ENCODE data around the gene HECTD1.
"Not testable (repeated sequence)": the region's sequence is repeated elsewhere in the genome, so short reads cannot be mapped to it uniquely, and the experiment has no call there.

HECTD1 gene

DNA sequence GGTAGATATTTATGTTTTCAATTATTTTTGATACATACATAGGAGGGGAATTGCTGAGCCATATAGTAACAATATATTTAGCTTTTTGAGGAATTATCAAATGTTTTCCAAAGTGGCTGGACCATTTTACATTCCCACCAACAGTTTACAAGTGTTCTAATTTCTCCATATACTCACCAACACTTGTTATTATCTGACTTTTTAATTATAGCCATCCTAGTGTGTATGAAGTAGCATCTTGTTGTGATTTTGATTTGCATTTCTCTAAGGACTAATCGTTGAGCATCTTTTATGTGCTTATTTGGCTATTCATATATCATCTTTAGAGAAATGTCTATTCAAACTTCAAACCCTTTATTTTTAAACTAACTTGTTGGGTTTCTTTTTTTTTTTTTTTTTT, 17.2 kb upstream of the HECTD1 start:
- DNase-seq, result no peak

DNA sequence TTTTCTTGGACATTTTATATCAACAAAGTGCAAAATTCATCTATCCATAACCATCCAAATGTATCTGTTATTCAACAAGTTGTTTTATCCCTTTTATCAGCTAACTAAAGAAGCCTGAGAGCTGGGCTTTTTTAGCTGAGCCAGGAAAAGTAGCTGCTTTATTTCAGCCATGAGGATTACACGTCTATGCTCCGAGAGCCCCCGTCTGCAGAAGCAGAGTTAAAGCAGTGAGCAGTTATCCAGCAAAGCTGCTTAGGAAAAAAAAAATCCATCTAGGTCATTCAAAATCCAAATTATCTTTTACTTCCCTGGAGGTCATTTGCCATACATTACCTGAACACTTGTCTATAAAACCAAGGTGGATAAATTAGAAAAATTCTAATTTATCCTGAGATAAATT, 15.7 kb upstream of the HECTD1 start:
- no peak for DNase-seq

DNA sequence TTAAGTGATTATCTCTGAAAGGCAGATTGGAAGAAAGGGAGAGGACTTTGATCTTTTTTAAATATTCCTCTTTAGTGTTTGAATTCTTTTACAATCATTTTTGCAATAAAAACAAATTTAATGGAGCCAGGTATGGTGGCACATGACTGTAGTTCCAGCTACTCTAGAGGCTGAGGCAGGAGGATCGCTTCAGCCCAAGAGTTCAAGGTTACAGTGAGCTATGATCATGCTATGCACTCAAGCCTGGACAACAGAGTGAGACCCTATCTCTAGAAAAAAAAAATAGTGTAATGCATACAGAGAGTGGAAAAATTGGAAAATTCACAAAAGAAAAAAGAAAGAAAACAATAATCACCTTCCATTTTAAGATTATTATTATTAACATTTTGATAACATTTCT, 15.2 kb upstream of the HECTD1 start:
- DNase-seq, result no peak

DNA sequence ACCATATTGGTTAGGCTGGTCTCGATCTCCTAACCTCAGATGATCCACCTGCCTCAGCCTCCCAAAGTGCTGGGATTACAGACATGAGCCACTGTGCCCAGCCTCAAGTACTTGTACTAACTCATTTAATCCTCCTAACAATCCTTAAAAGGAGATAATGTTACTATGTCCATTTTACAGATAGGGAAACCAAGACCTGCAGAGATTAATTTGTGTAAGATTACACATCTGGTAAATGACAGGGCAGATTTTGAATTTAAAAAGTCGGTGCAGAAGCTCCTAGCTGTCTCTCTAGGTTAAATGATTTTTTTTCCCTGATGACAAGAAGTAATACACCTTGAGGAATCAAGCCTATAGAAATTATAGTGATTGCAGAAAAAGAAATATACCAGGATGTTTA, 13.7 kb upstream of the HECTD1 start:
- DNase-seq, result no peak

DNA sequence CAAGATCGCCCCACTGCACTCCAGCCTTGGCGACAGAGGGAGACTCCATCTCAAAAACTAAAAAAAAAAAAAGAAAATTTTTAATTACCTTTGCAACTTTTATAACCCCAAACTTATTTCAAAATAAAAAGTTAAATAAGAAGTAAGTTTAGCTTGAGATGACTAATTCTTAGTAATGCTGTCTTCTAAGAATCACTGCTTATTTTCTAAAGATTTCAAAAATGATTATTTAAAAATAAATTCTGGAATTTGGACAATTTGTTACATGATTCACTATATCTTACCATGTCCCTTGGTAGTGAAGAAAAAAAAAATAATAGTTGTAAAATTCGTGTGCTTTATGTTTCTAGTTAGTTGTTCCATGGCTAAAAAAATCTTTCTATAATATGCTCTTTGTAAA, 11.6 kb upstream of the HECTD1 start:
- DNase-seq, result no peak

DNA sequence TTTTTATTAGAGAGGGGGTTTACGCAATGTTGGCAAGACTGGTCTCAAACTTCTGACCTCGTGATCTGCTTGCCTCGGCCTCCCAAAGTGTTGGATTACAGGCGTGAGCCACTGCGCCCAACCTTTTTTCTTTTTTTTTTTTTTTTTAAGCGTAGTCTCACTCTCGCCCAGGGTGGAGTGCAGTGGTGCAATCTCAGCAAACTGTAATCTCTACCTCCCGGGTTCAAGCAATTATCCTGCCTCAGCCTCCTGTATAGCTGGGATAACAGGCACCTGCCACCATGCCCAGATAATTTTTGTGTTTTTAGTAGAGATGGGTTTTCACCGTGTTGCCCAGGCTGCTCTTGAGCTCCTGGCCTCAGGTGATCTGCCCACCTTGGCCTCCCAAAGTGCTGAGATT, 8.8 kb upstream of the HECTD1 start:
- DNase-seq, result no peak

DNA sequence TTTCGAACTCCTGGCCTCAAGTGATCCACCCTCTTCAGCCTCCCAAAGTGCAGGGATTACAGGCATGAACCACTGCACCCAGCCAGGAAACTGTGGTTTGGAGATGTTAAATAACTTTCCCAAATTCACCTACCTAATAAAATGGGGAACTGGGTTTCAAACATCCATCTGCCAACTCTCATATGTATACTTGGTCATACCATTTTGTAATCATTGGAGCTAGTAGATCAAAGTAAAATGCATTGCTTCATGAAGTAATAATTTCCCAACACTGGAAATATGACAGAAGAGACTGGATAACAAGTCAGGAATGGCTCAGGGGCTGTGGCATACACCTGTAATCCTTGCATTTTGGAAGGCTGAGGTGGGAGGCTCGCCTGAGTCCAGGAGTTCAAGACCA, 5.3 kb upstream of the HECTD1 start:
- no peak for DNase-seq

DNA sequence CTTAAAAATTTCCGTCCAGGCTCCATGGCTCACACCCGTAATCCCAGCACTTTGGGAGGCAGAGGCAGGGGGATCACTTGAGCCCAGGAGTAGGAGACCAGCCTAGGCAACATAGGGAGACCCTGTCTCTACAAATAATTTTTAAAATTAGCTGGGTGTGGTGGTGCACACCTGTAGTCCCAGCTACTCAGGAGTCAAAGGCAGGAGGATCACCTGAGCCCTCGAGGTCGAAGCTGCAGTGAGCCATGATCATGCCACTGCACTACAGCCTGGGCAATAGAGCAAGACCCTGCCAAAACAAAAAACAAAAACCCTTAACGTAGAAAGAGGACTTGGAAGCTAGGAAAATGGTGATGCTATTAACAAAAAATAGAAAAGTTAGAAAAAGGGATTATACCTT, 2.0 kb upstream of the HECTD1 start:
- DNase-seq, result no peak

DNA sequence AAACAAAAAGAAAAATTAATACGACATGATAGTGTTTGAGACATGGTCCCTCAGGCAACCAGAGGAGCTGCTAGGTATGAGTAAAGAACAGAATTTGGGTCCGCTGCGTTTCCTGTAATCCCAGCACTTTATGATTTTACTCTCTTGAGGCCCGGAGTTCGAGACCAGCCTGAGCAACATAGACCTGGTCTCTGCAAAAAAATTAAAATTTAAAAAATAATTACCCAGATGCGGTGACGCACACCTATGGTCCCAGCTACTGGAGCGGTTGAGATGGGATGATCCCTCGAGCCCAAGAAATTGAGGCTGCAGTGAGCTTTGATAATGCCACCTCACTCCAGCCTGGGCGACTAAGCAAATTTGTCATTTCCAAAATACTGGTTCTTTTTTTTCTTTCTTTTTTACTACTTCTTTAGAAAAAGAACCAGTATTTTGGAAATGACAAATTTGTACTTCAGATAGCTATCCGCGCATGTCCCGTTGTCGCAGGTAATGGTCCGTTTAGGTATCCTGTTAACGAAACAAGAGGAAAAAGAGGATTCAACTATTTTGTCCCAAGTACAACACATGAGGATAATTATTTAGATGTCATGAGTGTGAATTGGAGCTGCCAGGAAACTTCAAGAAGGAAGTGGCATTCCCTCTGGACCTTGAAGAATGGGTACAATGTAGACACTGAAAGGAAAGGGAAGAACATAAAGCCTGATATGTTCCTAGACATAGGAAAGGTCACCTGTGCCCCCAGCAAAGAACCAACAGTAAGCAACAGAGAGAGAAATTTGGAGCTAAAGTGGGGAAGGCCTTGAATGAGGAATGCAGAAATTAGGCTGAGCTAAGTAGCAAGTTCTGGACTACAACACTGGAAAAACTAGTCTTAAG, 1.2 kb upstream of the HECTD1 start:
- no peak for DNase-seq

DNA sequence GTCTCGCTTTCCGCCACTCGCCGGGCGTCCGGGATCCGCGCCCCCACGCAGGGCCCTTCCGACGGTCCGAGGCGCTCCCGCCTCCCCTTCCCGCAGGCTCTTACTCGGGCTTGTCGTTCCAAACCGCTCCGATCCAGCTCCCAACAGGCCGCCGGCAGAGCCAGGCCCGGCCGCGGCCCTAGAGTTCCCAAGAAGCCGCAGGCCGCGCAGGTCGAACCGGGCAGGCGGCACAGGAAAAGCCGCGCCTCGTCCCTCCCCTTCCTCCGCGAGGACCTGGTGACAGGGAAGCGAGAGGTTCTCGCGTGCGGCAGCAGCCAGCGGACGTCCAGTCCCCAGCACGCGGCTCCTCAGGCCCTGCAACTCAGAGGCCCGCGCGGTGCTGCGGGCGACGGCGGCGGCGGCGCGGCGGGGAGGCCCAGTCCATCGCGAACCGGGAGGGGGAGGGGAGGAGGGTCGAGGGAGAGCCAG, 272 bp downstream of the HECTD1 start:
- DNase-seq, result no peak

DNA sequence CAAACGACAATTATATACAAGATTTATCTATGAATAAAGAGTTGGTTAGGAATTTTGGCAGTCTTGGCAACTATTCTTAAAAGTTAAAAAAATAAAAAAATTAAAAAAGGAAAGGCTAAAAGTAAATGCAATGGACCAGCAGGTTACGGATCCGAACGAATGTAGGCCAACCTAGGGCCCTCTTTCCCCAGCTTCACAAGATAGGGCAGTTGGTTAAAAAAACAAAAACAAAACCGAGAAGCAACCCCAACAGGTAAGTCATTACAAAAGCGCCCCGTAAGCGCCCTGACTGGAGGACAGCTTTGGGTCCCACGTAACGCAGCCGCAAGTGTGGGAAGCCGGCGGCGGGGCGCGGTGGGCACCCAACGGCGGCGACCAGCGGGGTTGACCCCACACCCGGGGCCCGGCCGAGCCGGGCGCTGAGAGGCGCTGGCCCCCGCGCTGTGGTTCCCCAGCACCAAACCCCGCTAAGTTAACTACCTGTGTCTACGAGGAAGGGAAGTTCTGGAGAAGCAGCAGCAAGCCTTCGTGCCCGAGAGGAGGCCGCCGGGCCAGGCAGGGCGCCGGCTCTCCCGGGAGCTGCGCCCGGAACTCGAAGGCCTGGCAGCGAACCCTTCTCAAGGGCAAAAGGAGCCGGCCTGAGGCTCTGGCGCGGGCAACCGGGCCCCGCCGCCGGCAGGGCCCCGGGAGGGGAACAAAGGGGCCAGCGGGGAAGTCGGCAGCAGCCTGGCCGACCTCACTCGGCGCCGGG, 882 bp downstream of the HECTD1 start:
- DNase-seq, result peak; percentile 28

DNA sequence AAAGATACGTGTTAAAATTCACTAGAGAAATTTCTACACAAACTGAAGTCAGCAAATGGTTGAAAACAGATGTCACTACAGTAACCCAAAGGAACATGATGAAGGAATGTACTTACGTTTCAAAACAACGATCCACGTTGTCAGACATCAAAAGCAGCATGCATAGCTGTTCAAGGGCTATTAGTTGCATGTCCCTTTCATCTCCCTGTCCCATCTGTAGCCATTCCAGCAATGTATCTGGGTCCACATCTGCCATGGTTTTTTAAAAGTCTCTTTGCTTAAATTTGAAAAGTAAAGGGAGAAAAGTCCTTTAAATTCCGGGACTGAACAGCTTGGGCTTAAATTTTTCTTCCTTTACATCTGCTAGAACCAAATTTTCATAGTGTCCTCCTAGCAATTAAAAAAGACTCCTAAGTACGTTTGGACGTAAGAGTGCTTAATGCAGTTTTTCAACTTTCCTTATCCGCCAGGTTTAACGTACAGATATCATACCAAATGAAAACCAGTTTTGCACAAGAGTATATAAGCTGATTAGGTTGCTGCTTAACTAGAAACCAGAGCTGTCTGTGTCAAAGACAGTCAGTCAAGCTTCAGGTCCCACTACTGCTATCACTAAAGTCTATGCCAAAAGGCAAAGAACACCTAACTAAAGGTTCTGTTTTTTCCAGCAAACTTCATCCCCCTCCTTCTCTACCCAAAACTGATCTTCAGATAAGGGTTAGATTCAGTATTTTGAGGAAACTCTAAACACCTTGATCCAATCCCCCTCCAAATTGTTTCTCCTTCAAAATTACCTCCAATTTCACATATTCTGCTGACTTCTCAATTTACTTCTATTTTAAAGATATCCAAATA, 1.7 kb downstream of the HECTD1 start:
- no peak for DNase-seq

DNA sequence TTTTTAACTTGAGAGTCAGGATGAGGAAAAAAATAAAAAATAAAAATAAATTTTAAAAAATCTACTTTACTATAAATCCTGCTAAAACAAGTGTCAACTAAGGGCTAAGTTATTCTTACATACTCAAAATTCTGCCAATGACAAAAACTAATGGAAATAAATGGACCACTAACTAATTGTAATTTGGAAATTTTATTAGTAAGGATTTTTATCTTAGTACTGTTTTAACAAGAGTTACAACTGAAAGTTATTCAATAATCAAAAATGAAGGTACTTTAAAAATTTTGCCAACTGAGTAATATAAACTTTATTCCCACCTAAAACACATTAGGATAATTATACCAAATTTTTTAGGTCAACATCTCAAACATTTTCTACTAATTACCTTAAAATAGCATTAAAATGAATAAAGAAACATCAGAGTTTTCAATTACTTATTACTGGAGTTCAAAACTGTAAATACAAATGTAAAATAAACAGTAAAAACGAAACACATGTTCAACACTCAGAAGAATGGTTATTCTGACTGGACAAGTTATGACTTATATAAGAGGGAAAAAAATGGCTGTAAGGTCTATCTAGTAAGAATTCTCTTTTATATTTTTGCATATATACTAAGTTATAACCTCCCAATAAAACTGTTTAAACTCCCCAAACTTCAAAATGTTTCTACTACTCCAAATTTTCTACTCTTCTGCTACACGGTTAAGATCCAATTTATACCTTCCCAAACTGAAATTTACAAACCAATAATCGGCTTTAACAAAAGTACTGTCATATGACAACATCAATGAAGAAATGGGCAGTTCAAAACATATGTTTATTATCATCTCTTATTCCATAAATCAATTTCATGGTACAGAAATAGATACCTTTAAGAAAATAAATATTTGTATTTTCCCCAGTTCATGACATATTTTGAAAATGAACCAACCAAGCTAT, 2.7 kb downstream of the HECTD1 start:
- DNase-seq, result no peak

DNA sequence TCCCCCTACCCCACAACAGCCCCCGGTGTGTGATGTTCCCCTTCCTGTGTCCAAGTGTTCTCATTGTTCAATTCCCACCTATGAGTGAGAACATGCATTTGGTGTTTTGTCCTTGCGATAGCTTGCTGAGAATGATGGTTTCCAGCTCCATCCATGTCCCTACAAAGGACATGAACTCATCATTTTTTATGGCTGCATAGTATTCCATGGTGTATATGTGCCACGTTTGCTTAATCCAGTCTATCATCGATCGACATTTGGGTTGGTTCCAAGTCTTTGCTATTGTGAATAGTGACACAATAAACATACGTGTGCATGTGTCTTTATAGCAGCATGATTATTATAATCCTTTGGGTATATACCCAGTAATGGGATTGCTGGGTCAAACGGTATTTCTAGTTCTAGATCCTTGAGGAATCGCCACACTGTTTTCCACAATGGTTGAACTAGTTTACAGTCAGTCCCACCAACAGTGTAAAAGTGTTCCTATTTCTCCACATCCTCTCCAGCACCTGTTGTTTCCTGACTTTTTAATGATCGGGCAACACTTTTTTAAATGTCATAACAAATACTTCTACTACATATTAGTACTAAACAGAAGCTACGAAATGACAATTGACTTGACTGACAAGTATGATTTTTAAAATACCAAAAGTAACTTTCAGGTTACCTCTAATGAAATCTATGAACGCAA, 3.5 kb downstream of the HECTD1 start:
- DNase-seq, result not testable (repeated sequence)

DNA sequence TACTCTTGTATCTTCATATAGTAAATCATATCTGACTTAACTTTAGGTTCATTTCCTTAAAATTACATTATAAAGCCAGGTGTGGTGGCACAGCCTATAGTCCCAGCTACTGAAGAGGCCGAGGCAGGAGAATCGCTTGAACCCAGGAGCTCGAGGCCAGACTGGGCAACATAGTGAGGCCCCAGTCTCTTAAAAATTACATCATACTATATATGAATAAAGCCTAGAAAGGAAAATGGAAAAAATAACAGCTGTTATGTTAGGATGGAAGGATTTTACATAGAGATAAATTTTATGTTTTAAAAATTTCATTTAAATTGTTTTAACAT, 4.2 kb downstream of the HECTD1 start:
- no peak for DNase-seq

DNA sequence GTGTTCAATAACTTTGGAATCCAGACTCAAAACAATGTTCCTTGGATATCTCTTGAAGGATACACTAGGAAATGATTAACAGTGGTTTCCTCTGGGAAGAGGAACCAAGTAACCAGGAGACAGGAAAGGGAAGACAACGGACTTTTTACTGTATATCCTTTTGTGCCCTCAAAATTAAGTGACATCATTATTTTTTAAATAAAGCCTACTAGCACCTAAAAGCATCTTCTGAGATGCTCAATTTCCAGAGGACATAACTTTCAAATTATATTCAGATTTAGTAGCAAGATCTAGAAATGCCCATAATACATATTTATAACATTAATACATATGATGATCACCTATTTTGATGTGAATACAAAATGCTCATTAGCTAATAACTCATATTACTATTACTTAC, 6.5 kb downstream of the HECTD1 start:
- no peak for DNase-seq

DNA sequence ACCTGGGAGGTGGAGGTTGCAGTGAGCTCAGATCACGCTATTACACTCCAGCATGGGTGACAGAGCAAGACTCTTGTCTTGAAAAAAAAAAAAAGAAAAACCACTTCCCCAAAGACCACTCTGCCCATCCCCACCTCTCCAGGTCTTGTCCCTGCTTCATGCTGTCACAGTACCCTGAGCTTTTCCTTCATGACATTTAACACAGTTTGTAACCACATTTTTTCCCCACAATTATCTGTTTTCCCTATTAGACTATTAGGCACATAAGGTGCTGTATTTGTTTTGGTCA, 6.9 kb downstream of the HECTD1 start:
- DNase-seq, result no peak

DNA sequence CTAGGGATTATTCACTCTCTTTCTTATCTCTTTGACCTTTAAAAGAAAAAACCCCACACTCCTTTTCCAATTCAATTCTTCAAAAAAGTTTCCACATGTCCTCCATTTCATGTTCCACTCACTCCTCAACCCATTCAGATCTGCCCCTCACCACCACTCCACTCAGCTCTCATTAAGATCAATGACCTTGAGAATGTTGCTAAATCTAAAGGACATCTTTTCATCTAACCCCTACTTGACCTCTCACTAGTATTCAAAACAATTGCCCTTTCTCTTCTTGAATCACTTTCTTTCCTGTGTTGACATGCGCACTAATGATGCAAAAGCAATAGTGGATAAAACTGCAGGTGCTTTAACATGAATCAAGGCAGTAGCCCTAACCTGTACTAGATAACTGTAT, 9.9 kb downstream of the HECTD1 start:
- no peak for DNase-seq

DNA sequence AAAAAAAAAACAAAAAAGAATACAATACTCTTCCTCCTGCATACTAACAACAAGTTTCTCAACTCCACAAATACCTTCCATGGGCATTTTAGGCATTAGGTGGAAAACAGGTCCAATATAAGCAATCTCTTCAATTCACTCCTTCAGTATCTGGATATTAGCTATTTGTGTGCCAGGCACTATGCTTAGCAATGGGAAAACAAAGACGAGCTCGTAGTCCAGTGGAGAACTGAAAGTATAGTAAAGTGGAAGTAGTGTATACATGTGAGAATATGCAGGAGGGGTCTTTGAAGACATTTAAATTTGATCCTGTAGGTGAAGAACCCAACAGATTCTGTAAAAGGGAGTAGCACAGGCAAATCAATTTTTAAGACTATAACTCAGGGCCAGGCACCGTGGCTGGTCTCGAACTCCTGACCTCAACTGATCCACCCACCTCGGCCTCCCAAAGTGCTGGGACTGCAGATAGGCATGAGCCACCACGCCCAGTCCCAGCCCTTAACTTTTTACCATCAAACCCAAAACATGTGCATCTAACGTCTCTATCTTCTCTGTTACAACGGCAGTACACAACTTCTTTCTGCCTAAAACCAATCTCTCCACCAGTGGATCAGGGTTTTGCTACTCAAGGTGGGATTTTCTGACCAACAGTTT, 10.6 kb downstream of the HECTD1 start:
- DNase-seq, result no peak

DNA sequence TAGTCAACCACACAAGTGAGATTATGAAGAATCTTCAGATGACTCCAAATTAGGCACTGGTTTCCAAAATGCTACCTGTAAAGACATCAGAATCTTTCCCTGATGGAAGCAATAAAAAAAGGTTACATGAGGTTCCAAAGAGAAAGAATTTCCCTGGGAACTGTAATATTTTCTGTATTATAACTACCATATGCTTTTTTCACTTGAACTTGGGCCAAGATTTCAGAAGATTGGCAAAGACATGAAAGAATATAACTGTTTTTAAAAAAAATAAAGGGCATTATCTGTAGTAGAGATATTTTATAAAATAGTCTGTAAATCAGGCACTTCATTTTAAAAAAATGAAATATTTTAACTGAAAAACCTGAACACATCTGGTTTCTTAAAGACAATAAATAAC, 12.9 kb downstream of the HECTD1 start:
- no peak for DNase-seq

DNA sequence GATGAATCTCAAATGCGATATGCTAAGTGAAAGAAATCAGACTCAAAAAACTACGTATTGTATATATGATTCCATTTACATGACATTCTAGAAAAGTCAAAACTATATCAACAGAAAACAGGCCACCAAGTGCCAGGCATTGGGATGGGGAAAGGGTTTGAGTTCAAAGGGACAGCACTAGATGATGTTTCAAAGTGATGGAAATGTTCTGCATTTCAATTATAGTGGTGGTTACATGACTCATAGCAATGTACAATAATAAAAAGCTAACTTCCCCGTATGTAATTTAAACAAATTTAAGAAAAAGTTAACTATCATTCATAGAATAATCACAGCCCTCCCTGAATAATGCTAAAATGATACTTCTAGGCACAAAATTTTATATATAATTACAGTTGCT, 13.5 kb downstream of the HECTD1 start:
- DNase-seq, result no peak
